H1 (cell line): ENCODE results near the gene SPAG17. TPM values are rescaled to one million over a fixed set of nuclear protein-coding genes. Genes with fewer than 3 reads are reported as not detected.

ENCODE experiments used
- CTCF ChIA-PET: fragments of 300-600 bp; sonication (Branson Sonifier 250); formaldehyde crosslinking; loops from one replicate; lab custom pipeline; 2021; ENCODE audit not compliant: partially characterized antibody; lab: Charles Lee
- POLR2A ChIA-PET: fragments of 300-600 bp; sonication (Branson Sonifier 250); formaldehyde crosslinking; loops from one replicate; lab custom pipeline; 2021; ENCODE audit warnings: inconsistent platforms; ENCODE audit not compliant: partially characterized antibody; lab: Charles Lee
- DNase-seq, 2 experiments: peaks; one replicate each; pipeline versions ENCODE4 v3.0.0 to v3.0.0-alpha.2; 2010 to 2022; ENCODE audit warnings: low spot score in 2 of 2, low read depth in 1 of 2, mixed read lengths in 1 of 2
- FAIRE-seq: peaks from 2 replicates; lab custom pipeline; 2011; peaks lifted over from hg19 to GRCh38; lab: Jason Lieb, UNC
- H2AFZ ChIP-seq: 2 replicates; pipeline ENCODE4 v1.8.1; 2012; ENCODE audit warnings: low read length, inconsistent platforms
- H2AK5ac ChIP-seq: 2 replicates; pipeline ENCODE4 v1.6.1; 2013; ENCODE audit warnings: low read depth, low read length
- H2BK120ac ChIP-seq: replicated peaks from 2 replicates; pipeline ENCODE3; 2013; ENCODE audit warnings: low read depth, low read length, inconsistent platforms
- H2BK12ac ChIP-seq: 2 replicates; pipeline ENCODE4 v1.6.1; 2013; ENCODE audit warnings: low read depth, low read length
- H2BK15ac ChIP-seq: 2 replicates; pipeline ENCODE4 v1.6.1; 2013; ENCODE audit warnings: low read length
- H2BK20ac ChIP-seq: 2 replicates; pipeline ENCODE4 v1.6.1; 2013; ENCODE audit warnings: low read length
- H2BK5ac ChIP-seq: 2 replicates; pipeline ENCODE4 v1.6.1; 2013; ENCODE audit warnings: low read depth, low read length
- H3K14ac ChIP-seq: 2 replicates; pipeline ENCODE4 v1.6.1; 2013; ENCODE audit warnings: inconsistent platforms; ENCODE audit not compliant: insufficient read length
- H3K18ac ChIP-seq: 2 replicates; pipeline ENCODE4 v1.6.1; 2013; ENCODE audit warnings: low read length; ENCODE audit errors: extremely low read depth
- H3K23ac ChIP-seq: 2 replicates; pipeline ENCODE4 v1.6.1; 2013; ENCODE audit warnings: inconsistent platforms; ENCODE audit not compliant: insufficient read length
- H3K23me2 ChIP-seq: 2 replicates; pipeline ENCODE4 v1.6.1; 2013; ENCODE audit warnings: low read depth, low read length
- H3K27ac ChIP-seq: 2 replicates; pipeline ENCODE4 v1.6.1; 2011; ENCODE audit warnings: low read depth, low read length, inconsistent platforms
- H3K27me3 ChIP-seq, 4 experiments: replicated peaks in 1 of 4; 1 replicate in 1 of 4; 2 replicates in 3 of 4; pipeline versions ENCODE4 v1.6.1 to v1.8.1; 2011 to 2013; ENCODE audit warnings: low read length in 3 of 4, mild to moderate bottlenecking in 3 of 4, inconsistent platforms in 2 of 4, mixed read lengths in 2 of 4, moderate library complexity in 1 of 4; ENCODE audit not compliant: control insufficient read depth in 3 of 4, insufficient read depth in 3 of 4; ENCODE audit errors: extremely low read depth in 1 of 4
- H3K36me3 ChIP-seq, 4 experiments: 2 replicates each; pipeline versions ENCODE4 v1.6.1 to v1.8.1; 2011 to 2013; ENCODE audit warnings: mild to moderate bottlenecking in 4 of 4, low read length in 3 of 4, moderate library complexity in 2 of 4, control low read depth in 1 of 4, inconsistent platforms in 1 of 4; ENCODE audit not compliant: insufficient read depth in 4 of 4, control insufficient read depth in 2 of 4
- H3K4ac ChIP-seq: replicated peaks from 2 replicates; pipeline ENCODE3; 2013; ENCODE audit warnings: low read length, low read depth, mixed read lengths, inconsistent platforms; ENCODE audit not compliant: insufficient read length
- H3K4me1 ChIP-seq, 4 experiments: replicated peaks in 1 of 4; 1 replicate in 1 of 4; 2 replicates in 3 of 4; pipeline versions ENCODE4 v1.6.1 to v1.8.1; 2011 to 2013; ENCODE audit warnings: low read length in 3 of 4, inconsistent platforms in 2 of 4, mixed read lengths in 1 of 4; ENCODE audit not compliant: insufficient read depth in 4 of 4, control insufficient read depth in 3 of 4
- H3K4me2 ChIP-seq, 2 experiments: 2 replicates each; pipeline versions ENCODE4 v1.6.1 to v1.8.1; 2011 to 2013; ENCODE audit warnings: low read depth in 2 of 2, low read length in 2 of 2, control low read depth in 1 of 2, inconsistent platforms in 1 of 2, mild to moderate bottlenecking in 1 of 2; ENCODE audit not compliant: insufficient read depth in 1 of 2
- H3K4me3 ChIP-seq, 4 experiments: fragments of 200-600, 300-600 bp in 1 of 4; sonication (generic), shearing (Covaris generic), sonication (Bioruptor Twin) in 1 of 4; 2 replicates each; pipeline versions ENCODE4 v1.5.1 to v1.8.1; 2011 to 2016; ENCODE audit warnings: low read length in 4 of 4, low read depth in 3 of 4, control low read depth in 2 of 4, inconsistent platforms in 2 of 4, mild to moderate bottlenecking in 2 of 4, mixed read lengths in 1 of 4, moderate library complexity in 1 of 4; ENCODE audit not compliant: insufficient read depth in 2 of 4; ENCODE audit errors: extremely low read depth in 1 of 4
- H3K56ac ChIP-seq: replicated peaks from 2 replicates; pipeline ENCODE3; 2013; ENCODE audit warnings: low read depth, mild to moderate bottlenecking, mixed read lengths, low read length, inconsistent platforms; ENCODE audit not compliant: insufficient read length
- H3K79me1 ChIP-seq: 2 replicates; pipeline ENCODE4 v1.6.1; 2013; ENCODE audit warnings: low read depth, low read length, control low read depth
- H3K79me2 ChIP-seq, 2 experiments: 2 replicates each; pipeline versions ENCODE4 v1.6.1 to v1.8.1; 2012 to 2013; ENCODE audit warnings: low read length in 2 of 2, mild to moderate bottlenecking in 2 of 2, inconsistent platforms in 1 of 2; ENCODE audit not compliant: insufficient read depth in 2 of 2, control insufficient read depth in 1 of 2
- H3K9ac ChIP-seq, 4 experiments: replicated peaks in 1 of 4; 1 replicate in 1 of 4; 2 replicates in 3 of 4; pipeline versions ENCODE4 v1.6.1 to v1.8.1; 2011 to 2013; ENCODE audit warnings: low read depth in 3 of 4, low read length in 3 of 4, control low read depth in 2 of 4, mild to moderate bottlenecking in 2 of 4, moderate library complexity in 2 of 4, inconsistent platforms in 1 of 4; ENCODE audit errors: extremely low read depth in 1 of 4
- H3K9me3 ChIP-seq, 2 experiments: 2 replicates each; pipeline versions ENCODE4 v1.6.1 to v1.8.1; 2012 to 2013; ENCODE audit warnings: mild to moderate bottlenecking in 2 of 2, moderate library complexity in 2 of 2, control low read depth in 1 of 2, inconsistent platforms in 1 of 2, low read depth in 1 of 2, low read length in 1 of 2, mixed read lengths in 1 of 2; ENCODE audit not compliant: insufficient read depth in 2 of 2
- H4K20me1 ChIP-seq, 2 experiments: replicated peaks in 1 of 2; 2 replicates each; pipeline versions ENCODE3 to v1.8.1; 2011 to 2013; ENCODE audit warnings: inconsistent platforms in 2 of 2, low read length in 2 of 2, mild to moderate bottlenecking in 1 of 2; ENCODE audit not compliant: insufficient read depth in 2 of 2, control insufficient read depth in 1 of 2
- H4K5ac ChIP-seq: 2 replicates; pipeline ENCODE4 v1.6.1; 2013; ENCODE audit warnings: low read length, low read depth, mixed read lengths, inconsistent platforms; ENCODE audit not compliant: insufficient read length
- H4K8ac ChIP-seq: 2 replicates; pipeline ENCODE4 v1.8.0; 2013; ENCODE audit warnings: mild to moderate bottlenecking, moderate library complexity, low read length, inconsistent platforms; ENCODE audit not compliant: insufficient read depth; ENCODE audit errors: extremely low read depth
- H4K91ac ChIP-seq: replicated peaks from 2 replicates; pipeline ENCODE3; 2013; ENCODE audit warnings: low read length, mixed read lengths, inconsistent platforms; ENCODE audit not compliant: insufficient read length
- EZH2 ChIP-seq: fragments of 200-600 bp; sonication (generic); IDR thresholded peaks from 2 replicates; pipeline ENCODE4 v1.7.1; 2012; ENCODE audit warnings: low read depth, mild to moderate bottlenecking, moderate library complexity, low read length, inconsistent platforms; ENCODE audit not compliant: severe bottlenecking
- KDM1A ChIP-seq: fragments of 200-600, 300-600 bp; sonication (generic); IDR thresholded peaks from 2 replicates; pipeline ENCODE4 v1.7.1; 2016; ENCODE audit warnings: mild to moderate bottlenecking, low read length, borderline replicate concordance
- RBBP5 ChIP-seq: IDR thresholded peaks from 2 replicates; pipeline ENCODE4 v1.7.1; 2012; ENCODE audit warnings: low read depth, mild to moderate bottlenecking, inconsistent platforms, low read length, moderate library complexity, borderline replicate concordance
- WGBS, 2 experiments: shearing (Covaris generic) in 1 of 2; methylation state at CpG; one replicate each; pipeline versions ENCODE4 v1.1.6 to v1.1.7; 2013 to 2015; ENCODE audit warnings: low lambda C conversion rate in 2 of 2, mixed read lengths in 2 of 2, inconsistent platforms in 1 of 2, low coverage in 1 of 2, missing lambda C conversion rate in 1 of 2; ENCODE audit not compliant: insufficient replicate concordance in 2 of 2, insufficient coverage in 1 of 2, insufficient read length in 1 of 2; ENCODE audit errors: extremely low coverage in 1 of 2, missing lambda C conversion rate in 1 of 2; 5-methylcytosine and 5-hydroxymethylcytosine counted together
- polyA plus RNA-seq, 7 experiments: library from polyadenylated mRNA; depleted of rRNA in 3 of 7; stranded (reverse) in 5 of 7; unstranded in 2 of 7; fragments of >200 nt in 5 of 7; fragments of 200-250 nt in 2 of 7; gene quantifications; 1 replicate in 5 of 7; 2 replicates in 1 of 7; 4 replicates in 1 of 7; pipeline versions ENCODE4 v1.2.1 to v1.2.3, GENCODE V29; 2011 to 2013; ENCODE audit warnings: missing spikeins in 2 of 7, mixed read lengths in 2 of 7
- total RNA-seq: library from RNA; stranded (reverse); fragmentation: NEBNext Ultra II Directional; extraction: Animal tissue kit (Norgen Biotek cat#: 25700); gene quantifications from 2 replicates; pipeline ENCODE4 v1.2.1, GENCODE V29; 2021

The SPAG17 gene
- total and polyA plus RNA-seq, 2 of the 8 experiments (the other 6 are each of a cell fraction or from before 2014, with no cell fraction given): 0.56 to 0.62 TPM

GRCh38 chr1:118143831-118144230 lies 41.2 kb downstream of the SPAG17 start:
- H3K14ac ChIP-seq: no peak overlapping the region
- H2BK15ac ChIP-seq: no peak overlapping the region
- no peak overlapping the region for H2BK5ac ChIP-seq
- H3K9ac ChIP-seq: no peak overlapping the region
- H2BK12ac ChIP-seq: no peak overlapping the region
- no peak overlapping the region for H2AK5ac ChIP-seq
- FAIRE-seq (no peak), DNase-seq (no peak)
- H3K79me1 ChIP-seq: no peaks in the 10 kb centered on the region
- H3K36me3 ChIP-seq: no peaks in the 10 kb centered on the region
- no peaks in the 10 kb centered on the region for H3K23me2 ChIP-seq
- H3K79me2 ChIP-seq: no peaks in the 10 kb centered on the region
- no peak overlapping the region for H3K23ac ChIP-seq
- no peak overlapping the region for H2BK20ac ChIP-seq
- H3K4me3 ChIP-seq: no peak overlapping the region
- H4K20me1 ChIP-seq: no peaks in the 10 kb centered on the region
- H4K91ac ChIP-seq: no peak overlapping the region
- no peak overlapping the region for H3K18ac ChIP-seq
- no peak overlapping the region for H3K27ac ChIP-seq
- TF ChIP-seq KDM1A: no peak
- TF ChIP-seq RBBP5: no peak
- TF ChIP-seq EZH2: no peak
- H4K5ac ChIP-seq: no peak overlapping the region
- POLR2A ChIA-PET: no interaction called here
- H3K56ac ChIP-seq: no peak overlapping the region
- no peak overlapping the region for H3K4me2 ChIP-seq
- CTCF ChIA-PET: interaction anchor here (1.1 to 1.2 kb wide), 2 partner anchors 8 to 10 kb away, joined by 3 to 6 read pairs; no protein-coding TSS in a partner anchor
- H3K4me1 ChIP-seq: peaks cover 0 to 2% (median 0%) of the 10 kb centered on the region in 4 experiments; a peak in 1 of 7 replicates
- H2BK120ac ChIP-seq: no peak overlapping the region
- H3K9me3 ChIP-seq: no peaks in the 10 kb centered on the region
- no peak overlapping the region for H3K4ac ChIP-seq
- WGBS, 2 experiments: 54% methylated on average over 2 of the region's 2 CpGs; no CpG with 5 or more reads in 1 of the 2 experiments
- no peak overlapping the region for H2AFZ ChIP-seq
- H3K27me3 ChIP-seq: no peaks in the 10 kb centered on the region
- no peak overlapping the region for H4K8ac ChIP-seq
